ENCODE data around the gene LGALS3.

Gene LGALS3

GRCh38 chr14:55180434-55180833 is 51.4 kb downstream of the LGALS3 start:
- H3K4me3 Mint-ChIP-seq = no peak overlapping the region
- no peaks in the 10 kb centered on the region for H3K9me3 Mint-ChIP-seq
- no peaks in the 10 kb centered on the region for H3K4me1 Mint-ChIP-seq
- no peak overlapping the region for H3K27ac Mint-ChIP-seq
- H3K27me3 Mint-ChIP-seq = no peaks in the 10 kb centered on the region
- no peaks in the 10 kb centered on the region for H3K36me3 Mint-ChIP-seq

DNA sequence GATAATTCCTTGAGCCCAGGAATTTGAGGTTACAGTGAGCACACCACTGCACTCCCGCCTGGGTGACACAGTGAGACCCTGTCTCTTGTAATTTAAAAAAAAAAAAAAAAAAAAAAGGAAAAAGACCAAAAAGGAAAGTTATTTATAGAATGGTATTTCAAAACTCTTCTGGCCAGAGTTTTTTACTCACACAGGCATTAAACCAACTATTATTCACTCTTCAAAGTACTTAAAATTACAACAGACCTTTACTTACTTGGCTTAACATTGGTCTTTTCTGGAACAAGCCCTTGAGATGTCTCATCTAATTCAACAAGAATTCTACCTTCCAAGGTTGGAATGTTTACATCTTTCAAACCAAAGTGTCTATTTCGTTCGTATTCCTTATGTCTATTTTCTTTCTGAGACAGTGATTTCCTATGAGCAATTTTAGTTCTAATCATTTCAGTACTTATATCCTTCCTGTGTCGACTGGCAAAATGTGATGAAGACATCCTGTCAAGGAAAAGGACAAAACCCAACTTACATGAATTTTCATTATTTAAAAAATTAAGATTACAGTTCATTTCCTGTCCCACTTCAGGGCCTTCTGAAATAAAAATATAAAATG is 59.7 kb downstream of the LGALS3 start:
- Mint-ChIP-seq H3K4me3 (no peak overlapping the region), H3K9me3 (no peaks in the 10 kb centered on the region)

GRCh38 chr14:55190906-55191202 is 61.8 kb downstream of the LGALS3 start:
- Mint-ChIP-seq H3K27me3 (no peaks in the 10 kb centered on the region), H3K4me1 (peaks cover 18% of the 10 kb centered on the region), H3K9me3 (no peaks in the 10 kb centered on the region), H3K36me3 (no peaks in the 10 kb centered on the region), H3K4me3 (peak overlapping the region; percentile 84), H3K27ac (no peak overlapping the region)

More for the DNA sequence above, 59.7 kb downstream of the LGALS3 start:
- Mint-ChIP-seq H3K36me3 (no peaks in the 10 kb centered on the region), H3K27ac (no peak overlapping the region), H3K4me1 (peaks cover 18% of the 10 kb centered on the region), H3K27me3 (no peaks in the 10 kb centered on the region)

DNA sequence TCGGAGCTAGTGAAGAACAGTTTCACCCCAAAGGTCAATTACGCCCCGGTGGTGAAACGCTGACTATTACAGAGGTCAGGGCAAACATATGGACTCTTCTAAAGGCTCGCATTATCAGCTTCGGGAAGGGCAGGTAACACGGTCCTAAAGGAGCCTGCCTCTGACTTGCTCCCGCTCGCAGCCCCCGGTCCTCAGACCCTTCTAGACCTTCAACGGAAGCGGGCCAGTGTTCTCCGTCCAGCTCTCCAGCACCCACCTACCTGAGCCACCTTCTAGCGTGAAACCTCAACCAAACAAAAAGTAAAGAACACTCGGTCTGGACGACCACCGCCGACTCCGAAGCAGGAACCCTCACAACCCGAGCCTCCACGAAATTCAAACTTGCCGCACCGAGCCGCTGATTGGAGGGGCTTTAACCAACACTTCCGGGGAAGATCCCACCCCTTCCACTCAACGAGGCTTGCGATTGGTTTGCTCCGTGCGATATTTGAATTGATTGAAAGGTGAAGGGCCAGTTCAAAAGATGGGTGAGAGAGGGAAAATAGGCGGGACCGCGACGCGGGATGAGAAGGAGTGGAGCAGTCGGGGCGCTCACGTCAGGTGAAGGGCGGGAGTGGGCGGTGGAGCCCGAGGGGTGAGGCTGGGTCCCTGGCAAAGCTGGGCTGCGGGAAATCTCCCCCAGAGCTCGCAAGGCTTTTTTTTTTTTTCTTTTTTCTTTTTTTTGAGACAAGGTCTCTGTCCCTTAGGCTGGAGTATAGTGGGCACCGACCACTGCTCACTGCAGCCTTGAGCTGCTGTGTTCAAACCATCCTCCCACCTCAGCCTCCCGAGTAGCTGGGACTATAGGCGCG is 62.4 kb downstream of the LGALS3 start, which contains the start of gene DLGAP5:
Gene DLGAP5 (minus strand): TSS at position 383 of the 851 bp plus-strand sequence. CDS start 2,406 bp downstream, outside the sequence.
- Mint-ChIP-seq H3K27me3 (no peaks in the 10 kb centered on the region), H3K9me3 (no peaks in the 10 kb centered on the region), H3K4me3 (peak within 1 kb of the TSS; percentile 84), H3K36me3 (no peaks in the 10 kb centered on the region), H3K27ac (peak within 1 kb of the TSS; percentile 76), H3K4me1 (peaks cover 18% of the 10 kb centered on the region)

GRCh38 chr14:55192054-55192621 is 63.1 kb downstream of the LGALS3 start:
- Mint-ChIP-seq H3K4me3 (peak overlapping the region; percentile 84), H3K27ac (peak overlapping the region; percentile 76), H3K36me3 (no peaks in the 10 kb centered on the region), H3K9me3 (no peaks in the 10 kb centered on the region), H3K4me1 (peaks cover 18% of the 10 kb centered on the region), H3K27me3 (no peaks in the 10 kb centered on the region)

GRCh38 chr14:55194656-55195355 is 65.8 kb downstream of the LGALS3 start:
- H3K4me3 Mint-ChIP-seq = no peak overlapping the region
- no peak overlapping the region for H3K27ac Mint-ChIP-seq
- H3K36me3 Mint-ChIP-seq = no peaks in the 10 kb centered on the region
- peaks cover 2% of the 10 kb centered on the region for H3K27me3 Mint-ChIP-seq
- H3K9me3 Mint-ChIP-seq = no peaks in the 10 kb centered on the region
- H3K4me1 Mint-ChIP-seq = peaks cover 18% of the 10 kb centered on the region

Data from activated naive CD4-positive, alpha-beta T cell treated with anti-CD3 and anti-CD28 coated beads, Interleukin-2, amount 50 U/mL, for 24 hours (primary cell).